WTC11 (cell line): Measurements from ENCODE around the gene PCDHGA1.

ENCODE experiments used
- ATF2 ChIP-seq: sonication (generic); formaldehyde crosslinking; IDR thresholded peaks from 2 replicates; pipeline ENCODE4 v1.8.1; 2022; ENCODE audit warnings: low read depth, missing genetic modification reagents, borderline replicate concordance
- CTCF ChIP-seq: fragments of 200-600 bp; IDR thresholded peaks from 2 replicates; pipeline ENCODE4 v1.8.0; 2022; ENCODE audit warnings: antibody characterized with exemption
- FOXP4 ChIP-seq: sonication (generic); formaldehyde crosslinking; IDR thresholded peaks from 2 replicates; pipeline ENCODE4 v1.8.0; 2022; ENCODE audit warnings: mild to moderate bottlenecking, missing genetic modification reagents
- GABPB1 ChIP-seq: sonication (generic); formaldehyde crosslinking; IDR thresholded peaks from 2 replicates; pipeline ENCODE4 v1.8.1; 2023; ENCODE audit warnings: mild to moderate bottlenecking, missing genetic modification reagents
- KAT7 ChIP-seq: sonication (generic); formaldehyde crosslinking; IDR thresholded peaks from 2 replicates; pipeline ENCODE4 v1.8.1; 2023; ENCODE audit warnings: missing genetic modification reagents, mild to moderate bottlenecking, borderline replicate concordance
- STAT6 ChIP-seq: sonication (generic); formaldehyde crosslinking; conservative IDR thresholded peaks from 2 replicates; pipeline ENCODE4 v1.8.1; 2023; ENCODE audit warnings: mild to moderate bottlenecking, low read depth, missing genetic modification reagents, moderate library complexity
- ZNF396 ChIP-seq: fragments of 250-450 bp; sonication (Bioruptor Pico); IDR thresholded peaks from 2 replicates; pipeline ENCODE4 v1.8.0; 2021; ENCODE audit warnings: mild to moderate bottlenecking, moderate library complexity, borderline replicate concordance
- ZNF423 ChIP-seq: fragments of 250-450 bp; sonication (Bioruptor Pico); IDR thresholded peaks from 2 replicates; pipeline ENCODE4 v2.1.2; 2022; ENCODE audit warnings: mild to moderate bottlenecking, moderate library complexity
- ZNF532 ChIP-seq: fragments of 250-450 bp; sonication (Bioruptor Pico); IDR thresholded peaks from 2 replicates; pipeline ENCODE4 v1.9.0; 2021; ENCODE audit warnings: mild to moderate bottlenecking, borderline replicate concordance

DNA sequence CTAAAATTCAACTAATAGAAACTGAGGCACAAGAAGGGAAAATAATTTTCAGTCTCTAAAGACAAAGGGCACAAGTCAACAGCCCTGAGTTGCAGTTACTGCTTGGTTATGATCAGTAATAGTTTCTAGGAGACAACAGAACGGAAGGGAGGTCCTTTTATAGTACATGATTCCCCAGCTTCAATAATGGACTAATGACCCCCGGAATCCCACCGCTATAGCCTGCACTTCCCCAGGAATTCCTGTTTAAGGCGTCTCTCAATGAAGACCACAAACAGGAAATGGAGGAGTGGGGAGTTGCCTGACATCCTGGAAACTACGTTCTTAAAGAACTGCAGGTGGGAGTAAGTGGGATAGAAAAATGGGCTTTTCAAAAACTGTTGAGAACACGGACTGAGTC, 227.8 kb downstream of the PCDHGA1 start:
- TF ChIP-seq STAT6 (CRISPR knock-in tag): no peak
- TF ChIP-seq CTCF: no peak; the same call in 1 of the 2 replicates
- TF ChIP-seq FOXP4 (CRISPR knock-in tag): no peak
- TF ChIP-seq KAT7 (CRISPR knock-in tag): no peak
- no peak for TF ChIP-seq GABPB1 (CRISPR knock-in tag)
- no peak for TF ChIP-seq ATF2 (CRISPR knock-in tag)
- no peak for TF ChIP-seq ZNF396 (CRISPR knock-in tag)
- no peak for TF ChIP-seq ZNF532 (CRISPR knock-in tag)
- no peak for TF ChIP-seq ZNF423 (CRISPR knock-in tag)
